ENCODE data around the gene MORF4L1. TPM values are rescaled to one million over a fixed set of nuclear protein-coding genes. Genes with fewer than 3 reads are reported as not detected.
"Not testable (repeated sequence)": the region's sequence is repeated elsewhere in the genome, so short reads cannot be mapped to it uniquely, and the experiment has no call there.

The MORF4L1 gene
- total RNA-seq, 4 donors from 2014 or later = 106 to 955 (median 278) TPM

GRCh38 chr15:78840661-78841375 is 31.9 kb upstream of the MORF4L1 start:
- no peaks in the 10 kb centered on the region for H3K27me3 ChIP-seq
- H3K4me1 ChIP-seq = no peaks in the 10 kb centered on the region
- H3K9me3 ChIP-seq = no peaks in the 10 kb centered on the region
- intact Hi-C loops (cut with DNase I; ENCODE audit: low total_unique reads) = no loop called here
- no peaks in the 10 kb centered on the region for H3K36me3 ChIP-seq
- no peak overlapping the region for H3K4me3 ChIP-seq
- H3K27ac ChIP-seq = no peak overlapping the region
- no peak for DNase-seq
- TF ChIP-seq, protein P1, sequence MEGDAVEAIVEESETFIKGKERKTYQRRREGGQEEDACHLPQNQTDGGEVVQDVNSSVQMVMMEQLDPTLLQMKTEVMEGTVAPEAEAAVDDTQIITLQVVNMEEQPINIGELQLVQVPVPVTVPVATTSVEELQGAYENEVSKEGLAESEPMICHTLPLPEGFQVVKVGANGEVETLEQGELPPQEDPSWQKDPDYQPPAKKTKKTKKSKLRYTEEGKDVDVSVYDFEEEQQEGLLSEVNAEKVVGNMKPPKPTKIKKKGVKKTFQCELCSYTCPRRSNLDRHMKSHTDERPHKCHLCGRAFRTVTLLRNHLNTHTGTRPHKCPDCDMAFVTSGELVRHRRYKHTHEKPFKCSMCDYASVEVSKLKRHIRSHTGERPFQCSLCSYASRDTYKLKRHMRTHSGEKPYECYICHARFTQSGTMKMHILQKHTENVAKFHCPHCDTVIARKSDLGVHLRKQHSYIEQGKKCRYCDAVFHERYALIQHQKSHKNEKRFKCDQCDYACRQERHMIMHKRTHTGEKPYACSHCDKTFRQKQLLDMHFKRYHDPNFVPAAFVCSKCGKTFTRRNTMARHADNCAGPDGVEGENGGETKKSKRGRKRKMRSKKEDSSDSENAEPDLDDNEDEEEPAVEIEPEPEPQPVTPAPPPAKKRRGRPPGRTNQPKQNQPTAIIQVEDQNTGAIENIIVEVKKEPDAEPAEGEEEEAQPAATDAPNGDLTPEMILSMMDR (IDR thresholded peaks at IDR 0.05) = no peak
- no peak for TF ChIP-seq POLR2A (IDR thresholded peaks at IDR 0.05)

DNA sequence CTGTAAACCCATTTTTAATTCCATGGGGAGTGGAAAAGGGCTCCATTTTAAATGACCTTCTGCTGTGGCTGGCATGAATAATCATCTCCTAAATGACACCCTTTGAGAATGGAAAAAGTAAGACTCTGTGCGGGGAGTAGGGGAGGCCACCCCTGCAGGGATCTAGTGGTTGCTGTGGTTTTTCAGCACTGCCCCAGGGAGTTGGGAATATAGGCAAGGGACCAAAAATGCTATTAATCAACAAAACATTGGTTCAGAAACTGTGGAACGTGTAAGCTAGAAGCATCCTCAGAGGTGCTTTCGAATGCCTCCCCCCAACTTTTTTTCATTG is 31.3 kb upstream of the MORF4L1 start:
- H3K4me3 ChIP-seq = no peak overlapping the region
- no peaks in the 10 kb centered on the region for H3K9me3 ChIP-seq
- H3K27ac ChIP-seq = no peak overlapping the region
- intact Hi-C loops (cut with DNase I; ENCODE audit: low total_unique reads) = no loop called here
- no peak for DNase-seq
- TF ChIP-seq, protein P1 (IDR thresholded peaks at IDR 0.05) = no peak
- no peak for TF ChIP-seq POLR2A (IDR thresholded peaks at IDR 0.05)
- H3K27me3 ChIP-seq = no peaks in the 10 kb centered on the region
- H3K36me3 ChIP-seq = no peaks in the 10 kb centered on the region
- no peaks in the 10 kb centered on the region for H3K4me1 ChIP-seq

GRCh38 chr15:78841891-78842290 is 30.8 kb upstream of the MORF4L1 start:
- TF ChIP-seq POLR2A (IDR thresholded peaks at IDR 0.05) = no peak
- TF ChIP-seq, protein P1 (IDR thresholded peaks at IDR 0.05) = no peak
- no peaks in the 10 kb centered on the region for H3K27me3 ChIP-seq
- no peaks in the 10 kb centered on the region for H3K36me3 ChIP-seq
- no peak overlapping the region for H3K27ac ChIP-seq
- DNase-seq = no peak
- no peak overlapping the region for H3K4me3 ChIP-seq
- intact Hi-C loops (cut with DNase I; ENCODE audit: low total_unique reads) = no loop called here
- H3K9me3 ChIP-seq = no peaks in the 10 kb centered on the region
- no peaks in the 10 kb centered on the region for H3K4me1 ChIP-seq

- H3K4me3 ChIP-seq = no peak overlapping the region
- H3K27ac ChIP-seq = no peak overlapping the region
- H3K36me3 ChIP-seq = no peaks in the 10 kb centered on the region
- H3K9me3 ChIP-seq = no peaks in the 10 kb centered on the region
- H3K4me1 ChIP-seq = no peaks in the 10 kb centered on the region
- no peak for TF ChIP-seq POLR2A (IDR thresholded peaks at IDR 0.05)
- TF ChIP-seq, protein P1 (IDR thresholded peaks at IDR 0.05) = no peak
- intact Hi-C loops (cut with DNase I; ENCODE audit: low total_unique reads) = no loop called here
- DNase-seq = no peak
- H3K27me3 ChIP-seq = no peaks in the 10 kb centered on the region
Observed at GRCh38 chr15:78842519-78842918, 30.2 kb upstream of the MORF4L1 start.

GRCh38 chr15:78846906-78847305 is 25.8 kb upstream of the MORF4L1 start:
- H3K27ac ChIP-seq; H3K27me3 ChIP-seq; H3K4me1 ChIP-seq; H3K4me3 ChIP-seq; H3K9me3 ChIP-seq; H3K36me3 ChIP-seq; DNase-seq; intact Hi-C loops (cut with DNase I; ENCODE audit: low total_unique reads): not testable (repeated sequence)

DNA sequence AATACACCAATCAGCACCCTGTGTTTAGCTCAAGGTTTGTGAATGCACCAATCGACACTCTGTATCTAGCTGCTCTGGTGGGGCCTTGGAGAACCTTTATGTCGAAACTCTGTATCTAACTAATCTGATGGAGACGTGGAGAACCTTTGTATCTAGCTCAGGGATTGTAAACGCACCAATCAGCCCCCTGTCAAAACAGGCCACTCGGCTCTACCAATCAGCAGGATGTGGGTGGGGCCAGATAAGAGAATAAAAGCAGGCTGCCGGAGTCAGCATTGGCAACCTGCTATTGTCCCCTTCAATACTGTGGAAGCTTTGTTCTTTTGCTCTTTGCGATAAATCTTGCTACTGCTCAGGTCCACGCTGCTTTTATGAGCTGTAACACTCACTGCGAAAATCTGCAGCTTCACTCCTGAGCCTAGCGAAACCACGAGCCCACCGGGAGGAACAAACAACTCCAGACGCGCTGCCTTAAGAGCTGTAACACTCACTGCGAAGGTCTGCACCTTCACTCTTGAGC is 25.2 kb upstream of the MORF4L1 start:
- intact Hi-C loops (cut with DNase I; ENCODE audit: low total_unique reads); H3K9me3 ChIP-seq; H3K27ac ChIP-seq; H3K4me1 ChIP-seq; H3K36me3 ChIP-seq; H3K27me3 ChIP-seq; H3K4me3 ChIP-seq; DNase-seq: not testable (repeated sequence)

Measured in uterus (tissue), 4 donors.